NB4 (cell line): ENCODE measurements around the gene CTDSPL.

Source experiments
- DNase-seq: peaks from one replicate; pipeline ENCODE4 v3.0.0; 2010; ENCODE audit warnings: low read depth
- H3K4me3 ChIP-seq: one replicate; pipeline ENCODE4 v1.5.1; 2011; ENCODE audit warnings: mild to moderate bottlenecking, low read depth, low read length, moderate library complexity
- CTCF ChIP-seq: IDR thresholded peaks from one replicate; pipeline ENCODE4 v1.5.1; 2012; ENCODE audit warnings: low read depth, low read length
- MAX ChIP-seq: IDR thresholded peaks from 2 replicates; pipeline ENCODE4 v1.6.1; 2011; ENCODE audit warnings: low read depth, low read length
- MYC ChIP-seq: IDR thresholded peaks from 2 replicates; pipeline ENCODE4 v1.6.1; 2011; ENCODE audit warnings: low read depth, low read length
- POLR2A ChIP-seq: IDR thresholded peaks from 2 replicates; pipeline ENCODE4 v1.6.1; 2011; ENCODE audit warnings: mild to moderate bottlenecking; ENCODE audit not compliant: insufficient read length; ENCODE audit errors: extremely low read depth

The CTDSPL gene

GRCh38 chr3:37920156-37920699 lies 58.5 kb downstream of the CTDSPL start:
- no peak for DNase-seq
- TF ChIP-seq POLR2A: no peak
- TF ChIP-seq MAX: no peak
- TF ChIP-seq CTCF: no peak
- no peak for TF ChIP-seq MYC
- no peak overlapping the region for H3K4me3 ChIP-seq

- H3K4me3 ChIP-seq: no peak overlapping the region
- no peak for DNase-seq
- TF ChIP-seq MYC (no peak), MAX (no peak), CTCF (no peak), POLR2A (no peak)
Observed at GRCh38 chr3:37921025-37921424, 59.3 kb downstream of the CTDSPL start.

- H3K4me3 ChIP-seq: no peak overlapping the region
- TF ChIP-seq MAX: no peak
- no peak for TF ChIP-seq MYC
- TF ChIP-seq POLR2A: no peak
- TF ChIP-seq CTCF: no peak
- DNase-seq: peak; percentile 40
Observed at GRCh38 chr3:37922721-37923568, 61.3 kb downstream of the CTDSPL start.

GRCh38 chr3:37923569-37924040 lies 61.9 kb downstream of the CTDSPL start:
- DNase-seq: no peak
- TF ChIP-seq POLR2A (no peak), MAX (no peak), MYC (no peak), CTCF (no peak)
- no peak overlapping the region for H3K4me3 ChIP-seq

- DNase-seq: no peak
- H3K4me3 ChIP-seq: no peak overlapping the region
Observed at GRCh38 chr3:37924453-37924852, 62.8 kb downstream of the CTDSPL start.

More at GRCh38 chr3:37924453-37924852, 62.8 kb downstream of the CTDSPL start:
- TF ChIP-seq CTCF (no peak), POLR2A (no peak), MAX (no peak)
